22Rv1 (cell line): Measurements from ENCODE around the gene SKIC8.

Source experiments
- CTCF ChIP-seq: fragments of 450-650 bp; IDR thresholded peaks from 2 replicates; pipeline ENCODE4 v1.5.1; 2017; ENCODE audit warnings: mild to moderate bottlenecking
- ZFX ChIP-seq: fragments of 450-650 bp; IDR thresholded peaks from 2 replicates; pipeline ENCODE4 v1.6.1; 2017; ENCODE audit warnings: antibody characterized with exemption, borderline replicate concordance

DNA sequence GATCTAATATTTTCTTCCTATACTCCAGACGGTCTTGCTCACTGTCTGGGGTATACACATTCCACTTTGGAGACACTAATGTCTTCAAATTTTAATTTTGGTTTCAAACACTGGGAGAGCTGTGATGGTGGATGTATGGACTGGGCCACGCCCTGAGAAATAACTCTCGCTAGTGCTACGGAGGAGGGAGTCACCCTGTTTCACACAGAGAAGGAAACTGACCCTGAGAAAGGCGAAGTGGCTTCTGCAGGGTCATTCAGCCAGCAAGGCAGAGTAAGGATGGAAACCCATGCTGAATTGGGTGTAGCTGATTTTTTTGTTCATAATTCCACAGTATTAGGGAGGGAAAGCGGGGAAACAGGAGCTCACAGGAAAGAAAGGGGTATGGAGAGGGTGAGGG, 8.6 kb upstream of the SKIC8 start:
- TF ChIP-seq CTCF (no peak), ZFX (no peak)
